H9 (cell line): ENCODE results near the gene GRIP2. TPM values are rescaled to one million over a fixed set of nuclear protein-coding genes. Genes with fewer than 3 reads are reported as not detected.

Source experiments
- DNase-seq: peaks from one replicate; pipeline ENCODE4 v3.0.0-alpha.2; 2017
- H2AFZ ChIP-seq: one replicate; pipeline ENCODE4 v1.6.1; 2013; ENCODE audit warnings: mild to moderate bottlenecking, low read length, control low read depth, moderate library complexity
- H2AK5ac ChIP-seq: 2 replicates; pipeline ENCODE4 v1.6.1; 2013; ENCODE audit warnings: low read length, control low read depth, mixed read lengths; ENCODE audit not compliant: insufficient read length
- H2BK120ac ChIP-seq: one replicate; pipeline ENCODE4 v1.6.1; 2013; ENCODE audit warnings: low read depth, mild to moderate bottlenecking, low read length, control low read depth, inconsistent platforms; ENCODE audit not compliant: poor library complexity, severe bottlenecking
- H2BK12ac ChIP-seq: 2 replicates; pipeline ENCODE4 v1.6.1; 2013; ENCODE audit warnings: low read length, control low read depth, mixed read lengths, low read depth; ENCODE audit not compliant: insufficient read length
- H2BK15ac ChIP-seq: 2 replicates; pipeline ENCODE4 v1.6.1; 2013; ENCODE audit warnings: low read depth, low read length, control low read depth
- H2BK20ac ChIP-seq: one replicate; pipeline ENCODE4 v1.6.1; 2013; ENCODE audit warnings: low read depth, mild to moderate bottlenecking, low read length, control low read depth, inconsistent platforms; ENCODE audit not compliant: poor library complexity, severe bottlenecking
- H2BK5ac ChIP-seq: 2 replicates; pipeline ENCODE4 v1.6.1; 2013; ENCODE audit warnings: low read length, control low read depth, mixed read lengths; ENCODE audit not compliant: insufficient read length
- H3K14ac ChIP-seq: 2 replicates; pipeline ENCODE4 v1.6.1; 2013; ENCODE audit warnings: low read length, control low read depth; ENCODE audit not compliant: insufficient read depth
- H3K18ac ChIP-seq: 2 replicates; pipeline ENCODE4 v1.6.1; 2013; ENCODE audit warnings: low read depth, mild to moderate bottlenecking, mixed read lengths, low read length, control low read depth; ENCODE audit not compliant: insufficient read length
- H3K23ac ChIP-seq: 2 replicates; pipeline ENCODE4 v1.6.1; 2013; ENCODE audit warnings: low read length, control low read depth, mixed read lengths, low read depth; ENCODE audit not compliant: insufficient read length
- H3K23me2 ChIP-seq: 2 replicates; pipeline ENCODE4 v1.6.1; 2013; ENCODE audit warnings: low read depth, mild to moderate bottlenecking, mixed read lengths, low read length, control low read depth; ENCODE audit not compliant: insufficient read length, poor library complexity, severe bottlenecking
- H3K27ac ChIP-seq: 2 replicates; pipeline ENCODE4 v1.5.1; 2013; ENCODE audit warnings: low read length, control low read depth, mixed read lengths, low read depth; ENCODE audit not compliant: insufficient read length
- H3K27me3 ChIP-seq: 2 replicates; pipeline ENCODE4 v1.6.1; 2013; ENCODE audit warnings: low read length, control low read depth, inconsistent platforms; ENCODE audit not compliant: insufficient read depth
- H3K4ac ChIP-seq: 2 replicates; pipeline ENCODE4 v1.6.1; 2013; ENCODE audit warnings: low read depth, mild to moderate bottlenecking, control low read depth, inconsistent platforms, low read length, moderate library complexity
- H3K4me1 ChIP-seq: 2 replicates; pipeline ENCODE4 v1.6.1; 2013; ENCODE audit warnings: low read length, control low read depth, inconsistent platforms; ENCODE audit not compliant: insufficient read depth
- H3K4me2 ChIP-seq: 2 replicates; pipeline ENCODE4 v1.6.1; 2013; ENCODE audit warnings: low read length, control low read depth, mixed read lengths; ENCODE audit not compliant: insufficient read length, insufficient read depth
- H3K56ac ChIP-seq: 2 replicates; pipeline ENCODE4 v1.6.1; 2013; ENCODE audit warnings: low read depth, mild to moderate bottlenecking, mixed read lengths, low read length, control low read depth; ENCODE audit not compliant: insufficient read length
- H3K79me1 ChIP-seq: 2 replicates; pipeline ENCODE4 v1.6.1; 2013; ENCODE audit warnings: low read depth, mild to moderate bottlenecking, moderate library complexity, low read length, control low read depth, inconsistent platforms; ENCODE audit not compliant: insufficient read depth, poor library complexity, severe bottlenecking
- H3K79me2 ChIP-seq: 2 replicates; pipeline ENCODE4 v1.6.1; 2013; ENCODE audit warnings: low read length, control low read depth, inconsistent platforms; ENCODE audit not compliant: insufficient read depth
- H3K9ac ChIP-seq: 2 replicates; pipeline ENCODE4 v1.6.1; 2013; ENCODE audit warnings: low read length, control low read depth, mixed read lengths; ENCODE audit not compliant: insufficient read length; ENCODE audit errors: extremely low read depth
- H3K9me3 ChIP-seq: one replicate; pipeline ENCODE4 v1.6.1; 2013; ENCODE audit warnings: low read depth, low read length, inconsistent platforms; ENCODE audit not compliant: control insufficient read depth
- H3T11ph ChIP-seq: one replicate; pipeline ENCODE4 v1.6.1; 2013; ENCODE audit warnings: mild to moderate bottlenecking, low read length, control low read depth, inconsistent platforms
- H4K20me1 ChIP-seq: one replicate; pipeline ENCODE4 v1.6.1; 2013; ENCODE audit not compliant: control insufficient read depth, insufficient read length, insufficient read depth
- H4K5ac ChIP-seq: 2 replicates; pipeline ENCODE4 v1.6.1; 2013; ENCODE audit warnings: low read depth, mild to moderate bottlenecking, mixed read lengths, low read length, control low read depth; ENCODE audit not compliant: insufficient read length
- H4K8ac ChIP-seq: replicated peaks from 2 replicates; pipeline ENCODE4 v1.6.1; 2013; ENCODE audit warnings: low read length, control low read depth, mixed read lengths, low read depth; ENCODE audit not compliant: insufficient read length
- H4K91ac ChIP-seq: 2 replicates; pipeline ENCODE4 v1.6.1; 2013; ENCODE audit warnings: low read depth, mild to moderate bottlenecking, moderate library complexity, mixed read lengths, low read length, control low read depth; ENCODE audit not compliant: insufficient read length
- H3K27ac Mint-ChIP-seq, 3 experiments: 2 replicates in 2 of 3; 3 replicates in 1 of 3; pipeline ENCODE4 v1.8.0; 2020 to 2021; ENCODE audit warnings: mixed read lengths in 3 of 3, mild to moderate bottlenecking in 1 of 3, moderate library complexity in 1 of 3
- H3K27me3 Mint-ChIP-seq: 2 replicates; pipeline ENCODE4 v1.8.0; 2021; ENCODE audit warnings: low read depth, mild to moderate bottlenecking, moderate library complexity, mixed read lengths
- H3K36me3 Mint-ChIP-seq, 3 experiments: 2 replicates in 2 of 3; 3 replicates in 1 of 3; pipeline ENCODE4 v1.8.0; 2020 to 2021; ENCODE audit warnings: low read depth in 3 of 3, mixed read lengths in 3 of 3; ENCODE audit not compliant: insufficient read depth in 1 of 3
- H3K4me1 Mint-ChIP-seq, 2 experiments: 2 replicates each; pipeline ENCODE4 v1.8.0; 2020; ENCODE audit warnings: mixed read lengths in 2 of 2
- H3K4me3 Mint-ChIP-seq, 2 experiments: 2 replicates in 1 of 2; 3 replicates in 1 of 2; pipeline ENCODE4 v1.8.0; 2020 to 2021; ENCODE audit warnings: mild to moderate bottlenecking in 2 of 2, mixed read lengths in 2 of 2, moderate library complexity in 1 of 2
- H3K9me3 Mint-ChIP-seq, 2 experiments: 2 replicates in 1 of 2; 3 replicates in 1 of 2; pipeline ENCODE4 v1.8.0; 2020; ENCODE audit warnings: mild to moderate bottlenecking in 2 of 2, mixed read lengths in 2 of 2, moderate library complexity in 1 of 2
- CTCF ChIP-seq: fragments of 200-600 bp; sonication (generic); conservative IDR thresholded peaks from 3 replicates; pipeline ENCODE4 v1.8.0; 2021; ENCODE audit warnings: antibody characterized with exemption, mild to moderate bottlenecking
- WGBS: extraction: QIAGEN DNeasy Blood & Tissue Kit; methylation state at CpG from one replicate; pipeline ENCODE4 v1.1.7; 2013; ENCODE audit warnings: missing lambda C conversion rate, low lambda C conversion rate, mixed read lengths; ENCODE audit not compliant: insufficient read length; ENCODE audit errors: extremely low coverage; 5-methylcytosine and 5-hydroxymethylcytosine counted together
- total RNA-seq: library from RNA; stranded (reverse); gene quantifications from 2 replicates; pipeline ENCODE4 v1.2.1, GENCODE V29; 2021

Gene GRIP2
- total RNA-seq, 1 experiment from 2014 or later = 3.1 TPM

GRCh38 chr3:14480207-14481017, 59.7 kb downstream of the GRIP2 start:
- H2BK5ac ChIP-seq = no peak overlapping the region

More at GRCh38 chr3:14480207-14481017, 59.7 kb downstream of the GRIP2 start:
- Histone ChIP-seq H3K9ac (no peak overlapping the region), H3T11ph (no peak overlapping the region), H4K20me1 (no peaks in the 10 kb centered on the region), H2AFZ (no peak overlapping the region), H3K27ac (no peak overlapping the region), H3K9me3 (no peaks in the 10 kb centered on the region), H3K56ac (no peak overlapping the region), H2BK120ac (no peak overlapping the region), H3K27me3 (no peaks in the 10 kb centered on the region), H4K5ac (no peak overlapping the region), H3K4ac (no peak overlapping the region), H2BK20ac (no peak overlapping the region), H4K8ac (no peak overlapping the region), H2BK12ac (no peak overlapping the region), H3K23me2 (no peaks in the 10 kb centered on the region), H3K4me1 (no peaks in the 10 kb centered on the region), H3K14ac (no peak overlapping the region), H2BK15ac (no peak overlapping the region), H3K4me2 (no peak overlapping the region), H3K18ac (no peak overlapping the region), H3K79me2 (no peaks in the 10 kb centered on the region), H4K91ac (no peak overlapping the region), H2AK5ac (no peak overlapping the region), H3K23ac (no peak overlapping the region), H3K79me1 (no peaks in the 10 kb centered on the region)
- TF ChIP-seq CTCF = no peak
- DNase-seq = no peak
- H3K4me1 Mint-ChIP-seq = peaks cover 14 to 19% of the 10 kb centered on the region in 2 experiments
- peak overlapping the region in 1 of 3 experiments; percentile 71; a peak in 2 of 7 replicates for H3K27ac Mint-ChIP-seq
- peaks cover 54 to 90% (median 62%) of the 10 kb centered on the region in 3 experiments for H3K36me3 Mint-ChIP-seq
- no CpG with 5 or more reads among the region's 8 CpGs for WGBS
- H3K4me3 Mint-ChIP-seq = no peak overlapping the region
- no peaks in the 10 kb centered on the region; a peak in 1 of 5 replicates for H3K9me3 Mint-ChIP-seq
- no peaks in the 10 kb centered on the region for H3K27me3 Mint-ChIP-seq
